Measurements from ENCODE around the gene PRXL2A. TPM values are rescaled to one million over a fixed set of nuclear protein-coding genes. Genes with fewer than 3 reads are reported as not detected.

PRXL2A gene
- total and polyA plus RNA-seq, 4 donors = 69.7 to 161 (median 137) TPM

GRCh38 chr10:80458263-80458625 is 49.9 kb downstream of the PRXL2A start:
- H3K36me3 ChIP-seq (ENCODE audit: control insufficient read depth, insufficient read depth, low read length) = no peaks in the 10 kb centered on the region
- no peaks in the 10 kb centered on the region for H3K27me3 ChIP-seq (ENCODE audit: control insufficient read depth, insufficient read depth, low read length)
- H3K9me3 ChIP-seq (ENCODE audit: control insufficient read depth, insufficient read depth, low read length) = no peaks in the 10 kb centered on the region
- no peak overlapping the region for H3K4me3 ChIP-seq (ENCODE audit: low read depth, low read length)
- H3K4me1 ChIP-seq (ENCODE audit: control insufficient read depth, insufficient read depth, low read length) = peaks cover 66% of the 10 kb centered on the region
- DNase-seq (ENCODE audit: low read depth in 4 of 6, low spot score in 6 of 6) = no peak
- 60% methylated on average over 1 of the region's 4 CpGs for WGBS (ENCODE audit: insufficient coverage)
- H3K27ac ChIP-seq (ENCODE audit: low read depth, low read length) = no peak overlapping the region

GRCh38 chr10:80458638-80459037 is 50.3 kb downstream of the PRXL2A start:
- Histone ChIP-seq H3K27ac (ENCODE audit: low read depth, low read length) (no peak overlapping the region), H3K4me3 (ENCODE audit: low read depth, low read length) (no peak overlapping the region)

GRCh38 chr10:80459047-80459865 is 50.9 kb downstream of the PRXL2A start:
- Histone ChIP-seq H3K27ac (ENCODE audit: low read depth, low read length) (peak overlapping the region; percentile 16), H3K36me3 (ENCODE audit: control insufficient read depth, insufficient read depth, low read length) (no peaks in the 10 kb centered on the region)

More at GRCh38 chr10:80458638-80459037, 50.3 kb downstream of the PRXL2A start:
- 76% methylated on average over 3 of the region's 6 CpGs for WGBS (ENCODE audit: insufficient coverage)
- H3K27me3 ChIP-seq (ENCODE audit: control insufficient read depth, insufficient read depth, low read length) = no peaks in the 10 kb centered on the region
- DNase-seq (ENCODE audit: low read depth in 4 of 6, low spot score in 6 of 6) = no peak
- no peaks in the 10 kb centered on the region for H3K9me3 ChIP-seq (ENCODE audit: control insufficient read depth, insufficient read depth, low read length)
- H3K36me3 ChIP-seq (ENCODE audit: control insufficient read depth, insufficient read depth, low read length) = no peaks in the 10 kb centered on the region
- H3K4me1 ChIP-seq (ENCODE audit: control insufficient read depth, insufficient read depth, low read length) = peaks cover 63% of the 10 kb centered on the region

GRCh38 chr10:80460399-80461207 is 52.3 kb downstream of the PRXL2A start:
- Histone ChIP-seq H3K9me3 (ENCODE audit: control insufficient read depth, insufficient read depth, low read length) (no peaks in the 10 kb centered on the region), H3K4me3 (ENCODE audit: low read depth, low read length) (no peak overlapping the region), H3K27me3 (ENCODE audit: control insufficient read depth, insufficient read depth, low read length) (no peaks in the 10 kb centered on the region), H3K36me3 (ENCODE audit: control insufficient read depth, insufficient read depth, low read length) (no peaks in the 10 kb centered on the region), H3K27ac (ENCODE audit: low read depth, low read length) (peak overlapping the region; percentile 85), H3K4me1 (ENCODE audit: control insufficient read depth, insufficient read depth, low read length) (peaks cover 73% of the 10 kb centered on the region)
- DNase-seq (ENCODE audit: low read depth in 4 of 6, low spot score in 6 of 6) = peak in 1 of 6 donors; percentile 69
- WGBS (ENCODE audit: insufficient coverage) = 64% methylated on average over 6 of the region's 6 CpGs

More at GRCh38 chr10:80459047-80459865, 50.9 kb downstream of the PRXL2A start:
- no peaks in the 10 kb centered on the region for H3K27me3 ChIP-seq (ENCODE audit: control insufficient read depth, insufficient read depth, low read length)
- H3K4me1 ChIP-seq (ENCODE audit: control insufficient read depth, insufficient read depth, low read length) = peaks cover 68% of the 10 kb centered on the region
- H3K4me3 ChIP-seq (ENCODE audit: low read depth, low read length) = no peak overlapping the region
- WGBS (ENCODE audit: insufficient coverage) = 74% methylated on average over 9 of the region's 9 CpGs
- DNase-seq (ENCODE audit: low read depth in 4 of 6, low spot score in 6 of 6) = no peak
- H3K9me3 ChIP-seq (ENCODE audit: control insufficient read depth, insufficient read depth, low read length) = no peaks in the 10 kb centered on the region

GRCh38 chr10:80461208-80462183 is 53.1 kb downstream of the PRXL2A start:
- WGBS (ENCODE audit: insufficient coverage) = 74% methylated on average over 7 of the region's 8 CpGs
- no peak for DNase-seq (ENCODE audit: low read depth in 4 of 6, low spot score in 6 of 6)
- Histone ChIP-seq H3K27ac (ENCODE audit: low read depth, low read length) (peak overlapping the region; percentile 85), H3K4me1 (ENCODE audit: control insufficient read depth, insufficient read depth, low read length) (peaks cover 73% of the 10 kb centered on the region), H3K27me3 (ENCODE audit: control insufficient read depth, insufficient read depth, low read length) (no peaks in the 10 kb centered on the region), H3K9me3 (ENCODE audit: control insufficient read depth, insufficient read depth, low read length) (no peaks in the 10 kb centered on the region), H3K36me3 (ENCODE audit: control insufficient read depth, insufficient read depth, low read length) (no peaks in the 10 kb centered on the region), H3K4me3 (ENCODE audit: low read depth, low read length) (no peak overlapping the region)

GRCh38 chr10:80462299-80462980 is 54.1 kb downstream of the PRXL2A start:
- DNase-seq (ENCODE audit: low read depth in 4 of 6, low spot score in 6 of 6) = peak in 2 of 6 donors; percentile 45 to 85
- WGBS (ENCODE audit: insufficient coverage) = 30% methylated on average over 4 of the region's 7 CpGs
- H3K9me3 ChIP-seq (ENCODE audit: control insufficient read depth, insufficient read depth, low read length) = no peaks in the 10 kb centered on the region
- peak overlapping the region; percentile 85 for H3K27ac ChIP-seq (ENCODE audit: low read depth, low read length)
- H3K36me3 ChIP-seq (ENCODE audit: control insufficient read depth, insufficient read depth, low read length) = no peaks in the 10 kb centered on the region
- H3K27me3 ChIP-seq (ENCODE audit: control insufficient read depth, insufficient read depth, low read length) = no peaks in the 10 kb centered on the region
- no peak overlapping the region for H3K4me3 ChIP-seq (ENCODE audit: low read depth, low read length)
- peaks cover 73% of the 10 kb centered on the region for H3K4me1 ChIP-seq (ENCODE audit: control insufficient read depth, insufficient read depth, low read length)

GRCh38 chr10:80462981-80463741 is 54.8 kb downstream of the PRXL2A start:
- no CpG with 5 or more reads among the region's 5 CpGs for WGBS (ENCODE audit: insufficient coverage)
- no peak overlapping the region for H3K4me3 ChIP-seq (ENCODE audit: low read depth, low read length)
- peak in 1 of 6 donors; percentile 68 for DNase-seq (ENCODE audit: low read depth in 4 of 6, low spot score in 6 of 6)
- no peaks in the 10 kb centered on the region for H3K9me3 ChIP-seq (ENCODE audit: control insufficient read depth, insufficient read depth, low read length)
- no peaks in the 10 kb centered on the region for H3K27me3 ChIP-seq (ENCODE audit: control insufficient read depth, insufficient read depth, low read length)
- no peaks in the 10 kb centered on the region for H3K36me3 ChIP-seq (ENCODE audit: control insufficient read depth, insufficient read depth, low read length)
- H3K4me1 ChIP-seq (ENCODE audit: control insufficient read depth, insufficient read depth, low read length) = peaks cover 75% of the 10 kb centered on the region
- H3K27ac ChIP-seq (ENCODE audit: low read depth, low read length) = peak overlapping the region; percentile 85

GRCh38 chr10:80463868-80464267 is 55.5 kb downstream of the PRXL2A start:
- Histone ChIP-seq H3K9me3 (ENCODE audit: control insufficient read depth, insufficient read depth, low read length) (no peaks in the 10 kb centered on the region), H3K36me3 (ENCODE audit: control insufficient read depth, insufficient read depth, low read length) (no peaks in the 10 kb centered on the region), H3K4me1 (ENCODE audit: control insufficient read depth, insufficient read depth, low read length) (peaks cover 74% of the 10 kb centered on the region), H3K4me3 (ENCODE audit: low read depth, low read length) (no peak overlapping the region), H3K27ac (ENCODE audit: low read depth, low read length) (peak overlapping the region; percentile 85), H3K27me3 (ENCODE audit: control insufficient read depth, insufficient read depth, low read length) (no peaks in the 10 kb centered on the region)
- 77% methylated on average over 9 of the region's 10 CpGs for WGBS (ENCODE audit: insufficient coverage)
- DNase-seq (ENCODE audit: low read depth in 4 of 6, low spot score in 6 of 6) = no peak

Data from spinal cord (tissue), 10 donors.